Neural progenitor cell (in vitro differentiated cells): Measurements from ENCODE around the gene NUP93. TPM values are rescaled to one million over a fixed set of nuclear protein-coding genes. Genes with fewer than 3 reads are reported as not detected.

Source experiments
- DNase-seq: peaks from one replicate; pipeline ENCODE4 v3.0.0-alpha.2; 2016; ENCODE audit warnings: low spot score
- H2AFZ ChIP-seq: fragments of 200-600 bp; sonication (generic); replicated peaks from 2 replicates; pipeline ENCODE4 v1.6.1; 2016; ENCODE audit warnings: antibody characterized with exemption
- H3F3A ChIP-seq: fragments of 200-600 bp; sonication (generic); 2 replicates; pipeline ENCODE4 v1.6.1; 2016; ENCODE audit warnings: antibody characterized with exemption, low read depth
- H3K27ac ChIP-seq: fragments of 200-600 bp; sonication (generic); 2 replicates; pipeline ENCODE4 v1.5.1; 2016; ENCODE audit warnings: mild to moderate bottlenecking
- H3K27me3 ChIP-seq: fragments of 200-600 bp; sonication (generic); 2 replicates; pipeline ENCODE4 v1.6.1; 2016; ENCODE audit warnings: mild to moderate bottlenecking, moderate library complexity
- H3K36me3 ChIP-seq: fragments of 200-600 bp; sonication (generic); 2 replicates; pipeline ENCODE4 v1.5.1; 2016
- H3K4me1 ChIP-seq: fragments of 200-600 bp; sonication (generic); 2 replicates; pipeline ENCODE4 v1.6.1; 2016; ENCODE audit warnings: mixed run types
- H3K4me2 ChIP-seq: fragments of 200-600 bp; sonication (generic); 2 replicates; pipeline ENCODE4 v1.6.1; 2016
- H3K4me3 ChIP-seq: fragments of 200-600 bp; sonication (generic); 2 replicates; pipeline ENCODE4 v1.5.1; 2016
- H3K79me2 ChIP-seq: fragments of 200-600 bp; sonication (generic); 2 replicates; pipeline ENCODE4 v1.6.1; 2016; ENCODE audit warnings: low read depth
- H3K9ac ChIP-seq: fragments of 200-600 bp; sonication (generic); 2 replicates; pipeline ENCODE4 v1.6.1; 2016
- H3K9me3 ChIP-seq: fragments of 200-600 bp; sonication (generic); 2 replicates; pipeline ENCODE4 v1.5.1; 2016; ENCODE audit warnings: low read depth
- H4K20me1 ChIP-seq: fragments of 200-600 bp; sonication (generic); 2 replicates; pipeline ENCODE4 v1.6.1; 2016; ENCODE audit warnings: low read depth
- H3K27ac Mint-ChIP-seq: 3 replicates; pipeline ENCODE4 v1.8.0; 2021; ENCODE audit warnings: mixed read lengths
- H3K27me3 Mint-ChIP-seq: 2 replicates; pipeline ENCODE4 v1.8.0; 2022; ENCODE audit warnings: low read depth, mild to moderate bottlenecking, inconsistent platforms, moderate library complexity, mixed read lengths; ENCODE audit not compliant: insufficient read depth
- H3K36me3 Mint-ChIP-seq: 3 replicates; pipeline ENCODE4 v1.8.0; 2021; ENCODE audit warnings: mixed read lengths
- H3K4me1 Mint-ChIP-seq: 3 replicates; pipeline ENCODE4 v1.8.0; 2021; ENCODE audit warnings: mixed read lengths
- H3K4me3 Mint-ChIP-seq: 3 replicates; pipeline ENCODE4 v1.8.0; 2021; ENCODE audit warnings: mild to moderate bottlenecking, moderate library complexity, mixed read lengths
- H3K9me3 Mint-ChIP-seq: 3 replicates; pipeline ENCODE4 v1.8.0; 2020; ENCODE audit warnings: mixed read lengths
- EZH2 ChIP-seq: fragments of 200-600 bp; sonication (generic); IDR thresholded peaks from 2 replicates; pipeline ENCODE4 v1.6.1; 2017; ENCODE audit warnings: antibody characterized with exemption, mild to moderate bottlenecking, moderate library complexity
- EZH2phosphoT487 ChIP-seq: fragments of 200-600 bp; sonication (generic); IDR thresholded peaks from 2 replicates; pipeline ENCODE4 v1.6.1; 2017; ENCODE audit warnings: antibody characterized with exemption
- total RNA-seq: library from RNA; depleted of rRNA; stranded (reverse); fragments of >200 nt; gene quantifications from 2 replicates; pipeline ENCODE4 v1.2.3, GENCODE V29; 2015; ENCODE audit warnings: low replicate concordance
- TF ChIP-seq, protein P1 (sequence below): fragments of 200-600 bp; sonication (generic); IDR thresholded peaks from 2 replicates; pipeline ENCODE4 v1.5.1; 2017; ENCODE audit warnings: antibody characterized with exemption, mild to moderate bottlenecking

NUP93 gene
- total RNA-seq, 1 donor from 2014 or later: 116 TPM

DNA sequence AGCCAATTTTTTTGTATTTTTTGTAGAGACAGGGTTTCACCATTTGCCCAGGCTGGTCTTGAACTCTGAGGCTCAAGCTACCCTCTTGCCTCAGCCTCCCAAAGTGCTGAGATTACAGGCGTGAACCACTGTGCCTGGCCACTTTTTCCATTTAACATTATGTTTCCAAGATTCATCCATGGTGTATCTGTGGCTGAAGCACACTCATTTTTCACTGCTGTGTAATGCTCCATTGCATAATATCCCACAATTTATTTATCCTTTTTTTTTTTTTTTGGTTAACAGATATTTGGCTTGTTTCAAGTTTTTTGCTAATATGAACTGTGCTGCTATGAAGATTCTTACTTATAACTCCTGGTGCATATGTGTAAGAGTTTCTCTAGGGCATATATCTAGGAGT lies 1.9 kb upstream of the NUP93 start:
- no peaks in the 10 kb centered on the region for H3K9me3 Mint-ChIP-seq
- H3K4me3 Mint-ChIP-seq: no peak overlapping the region
- Histone ChIP-seq H3K27me3 (no peaks in the 10 kb centered on the region), H4K20me1 (peaks cover 26% of the 10 kb centered on the region), H3K4me2 (no peak overlapping the region), H3K27ac (no peak overlapping the region), H3K9me3 (no peaks in the 10 kb centered on the region), H2AFZ (no peak overlapping the region), H3K9ac (no peak overlapping the region), H3K79me2 (peaks cover 34% of the 10 kb centered on the region), H3K36me3 (no peaks in the 10 kb centered on the region), H3K4me1 (peaks cover 5% of the 10 kb centered on the region), H3K4me3 (no peak overlapping the region), H3F3A (peaks cover 6% of the 10 kb centered on the region)
- peaks cover 17% of the 10 kb centered on the region for H3K4me1 Mint-ChIP-seq
- H3K27ac Mint-ChIP-seq: no peak overlapping the region
- DNase-seq: no peak
- peaks cover 2% of the 10 kb centered on the region for H3K27me3 Mint-ChIP-seq
- TF ChIP-seq EZH2: no peak
- TF ChIP-seq, protein P1, sequence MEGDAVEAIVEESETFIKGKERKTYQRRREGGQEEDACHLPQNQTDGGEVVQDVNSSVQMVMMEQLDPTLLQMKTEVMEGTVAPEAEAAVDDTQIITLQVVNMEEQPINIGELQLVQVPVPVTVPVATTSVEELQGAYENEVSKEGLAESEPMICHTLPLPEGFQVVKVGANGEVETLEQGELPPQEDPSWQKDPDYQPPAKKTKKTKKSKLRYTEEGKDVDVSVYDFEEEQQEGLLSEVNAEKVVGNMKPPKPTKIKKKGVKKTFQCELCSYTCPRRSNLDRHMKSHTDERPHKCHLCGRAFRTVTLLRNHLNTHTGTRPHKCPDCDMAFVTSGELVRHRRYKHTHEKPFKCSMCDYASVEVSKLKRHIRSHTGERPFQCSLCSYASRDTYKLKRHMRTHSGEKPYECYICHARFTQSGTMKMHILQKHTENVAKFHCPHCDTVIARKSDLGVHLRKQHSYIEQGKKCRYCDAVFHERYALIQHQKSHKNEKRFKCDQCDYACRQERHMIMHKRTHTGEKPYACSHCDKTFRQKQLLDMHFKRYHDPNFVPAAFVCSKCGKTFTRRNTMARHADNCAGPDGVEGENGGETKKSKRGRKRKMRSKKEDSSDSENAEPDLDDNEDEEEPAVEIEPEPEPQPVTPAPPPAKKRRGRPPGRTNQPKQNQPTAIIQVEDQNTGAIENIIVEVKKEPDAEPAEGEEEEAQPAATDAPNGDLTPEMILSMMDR: no peak
- no peak for TF ChIP-seq EZH2phosphoT487
- no peaks in the 10 kb centered on the region for H3K36me3 Mint-ChIP-seq

DNA sequence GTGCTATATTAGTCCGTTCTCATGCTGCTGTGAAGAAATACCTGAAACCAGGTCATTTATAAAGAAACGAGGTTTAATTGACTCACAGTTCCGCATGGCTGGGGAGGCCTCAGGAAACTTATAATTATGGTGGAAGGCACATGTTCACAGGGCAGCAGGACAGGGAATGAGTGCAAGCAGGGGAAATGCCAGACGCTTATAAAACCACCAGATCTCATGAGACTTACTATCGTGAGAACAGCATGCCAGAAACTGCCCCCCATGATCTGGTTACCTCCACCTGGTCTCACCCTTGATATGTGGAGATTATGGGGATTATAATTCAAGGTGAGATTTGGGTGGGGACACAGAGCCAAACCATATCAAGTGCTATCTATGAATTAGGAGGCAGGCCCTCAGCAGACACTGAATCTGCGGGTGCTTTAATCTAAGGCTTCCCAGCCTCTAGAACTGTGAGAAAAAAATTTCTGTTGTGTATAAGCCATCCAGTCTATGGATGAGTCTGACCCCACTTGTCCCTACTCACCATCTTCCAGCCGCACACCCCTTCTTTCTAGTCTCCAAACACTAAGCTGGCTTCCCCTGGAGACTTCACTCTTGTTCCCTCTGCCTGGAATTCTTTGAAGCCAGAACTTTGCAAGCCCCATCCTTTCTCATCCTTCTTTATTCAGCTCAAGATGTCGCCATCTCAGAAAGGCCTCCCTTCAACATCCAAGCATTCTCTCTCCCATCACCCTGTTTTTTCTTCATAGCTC lies 772 bp upstream of the NUP93 start:
- peak overlapping the region; percentile 94 for H3K27ac Mint-ChIP-seq
- H3K9me3 Mint-ChIP-seq: no peaks in the 10 kb centered on the region
- no peaks in the 10 kb centered on the region for H3K36me3 Mint-ChIP-seq
- H3K36me3 ChIP-seq: no peaks in the 10 kb centered on the region
- H3K4me2 ChIP-seq: peak overlapping the region; percentile 99
- H3K9me3 ChIP-seq: no peaks in the 10 kb centered on the region
- H3F3A ChIP-seq: peaks cover 6% of the 10 kb centered on the region
- H2AFZ ChIP-seq: peak overlapping the region; percentile 96
- peak overlapping the region; percentile 83 for H3K4me3 ChIP-seq
- peaks cover 45% of the 10 kb centered on the region for H3K79me2 ChIP-seq
- H3K27ac ChIP-seq: no peak overlapping the region
- DNase-seq: peak; percentile 31
- peak overlapping the region; percentile 51 for H3K9ac ChIP-seq
- H3K4me3 Mint-ChIP-seq: peak overlapping the region; percentile 86
- peaks cover 31% of the 10 kb centered on the region for H4K20me1 ChIP-seq
- peaks cover 5% of the 10 kb centered on the region for H3K4me1 ChIP-seq
- H3K4me1 Mint-ChIP-seq: peaks cover 17% of the 10 kb centered on the region
- no peak for TF ChIP-seq EZH2phosphoT487
- H3K27me3 Mint-ChIP-seq: peaks cover 2% of the 10 kb centered on the region
- H3K27me3 ChIP-seq: no peaks in the 10 kb centered on the region

DNA sequence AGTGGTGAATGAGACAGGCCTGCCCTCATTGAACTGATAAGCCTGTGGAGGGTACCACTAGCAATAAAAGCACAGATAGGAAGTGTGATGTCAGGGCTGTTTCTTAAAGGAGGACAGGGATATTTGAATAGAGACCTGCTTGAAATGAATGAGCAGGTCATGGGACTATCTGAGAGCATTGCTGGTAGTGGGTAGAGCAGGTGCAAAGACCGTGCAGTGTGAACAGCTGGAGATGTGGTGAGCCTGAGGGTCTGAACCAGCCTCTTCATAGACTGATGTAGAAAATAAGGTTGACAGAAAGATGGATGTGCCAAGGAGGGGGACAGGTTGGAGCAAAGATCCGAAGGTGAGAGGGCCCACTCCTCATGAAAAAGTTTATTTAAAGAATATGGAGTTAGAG lies 2.4 kb downstream of the NUP93 start:
- no peak overlapping the region for H3K9ac ChIP-seq
- no peaks in the 10 kb centered on the region for H3K27me3 ChIP-seq
- Mint-ChIP-seq H3K4me3 (no peak overlapping the region), H3K36me3 (no peaks in the 10 kb centered on the region), H3K4me1 (peaks cover 17% of the 10 kb centered on the region), H3K9me3 (no peaks in the 10 kb centered on the region), H3K27ac (no peak overlapping the region), H3K27me3 (peaks cover 2% of the 10 kb centered on the region)
- no peak overlapping the region for H3K4me3 ChIP-seq
- peaks cover 6% of the 10 kb centered on the region for H3F3A ChIP-seq
- no peak for DNase-seq
- TF ChIP-seq, protein P1: no peak
- no peak for TF ChIP-seq EZH2phosphoT487
- no peak for TF ChIP-seq EZH2
- H3K9me3 ChIP-seq: no peaks in the 10 kb centered on the region
- H3K27ac ChIP-seq: no peak overlapping the region
- H3K4me1 ChIP-seq: peaks cover 5% of the 10 kb centered on the region
- no peaks in the 10 kb centered on the region for H3K36me3 ChIP-seq
- no peak overlapping the region for H2AFZ ChIP-seq
- H4K20me1 ChIP-seq: peaks cover 35% of the 10 kb centered on the region
- H3K79me2 ChIP-seq: peaks cover 77% of the 10 kb centered on the region
- H3K4me2 ChIP-seq: no peak overlapping the region

DNA sequence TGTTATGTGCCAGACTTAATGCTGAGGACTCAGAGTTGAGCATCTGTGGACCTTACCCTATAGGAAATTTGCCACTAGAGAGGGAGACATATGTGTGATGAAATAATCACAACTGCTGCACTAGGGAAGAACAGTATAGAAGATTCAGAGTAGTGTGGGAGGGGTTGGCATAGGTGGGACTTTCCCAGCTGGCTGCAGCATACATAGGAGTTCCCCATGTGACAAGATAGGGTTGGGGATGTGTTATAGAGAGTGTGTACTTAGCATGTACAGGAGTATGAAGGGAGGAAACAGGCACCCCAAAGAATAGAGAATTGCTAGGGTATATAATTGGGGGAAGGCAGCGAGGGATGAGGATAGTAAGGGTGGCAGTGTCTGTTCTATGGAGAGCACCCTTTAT lies 2.9 kb downstream of the NUP93 start:
- Histone ChIP-seq H3K27ac (no peak overlapping the region), H2AFZ (no peak overlapping the region), H4K20me1 (peaks cover 35% of the 10 kb centered on the region), H3F3A (peaks cover 6% of the 10 kb centered on the region), H3K79me2 (peaks cover 82% of the 10 kb centered on the region), H3K4me2 (no peak overlapping the region), H3K4me3 (no peak overlapping the region), H3K9ac (no peak overlapping the region), H3K4me1 (peaks cover 5% of the 10 kb centered on the region), H3K27me3 (no peaks in the 10 kb centered on the region), H3K36me3 (no peaks in the 10 kb centered on the region), H3K9me3 (no peaks in the 10 kb centered on the region)
- H3K36me3 Mint-ChIP-seq: peaks cover 3% of the 10 kb centered on the region
- no peak overlapping the region for H3K4me3 Mint-ChIP-seq
- TF ChIP-seq EZH2: no peak
- TF ChIP-seq, protein P1: no peak
- TF ChIP-seq EZH2phosphoT487: no peak
- no peaks in the 10 kb centered on the region for H3K9me3 Mint-ChIP-seq
- peaks cover 17% of the 10 kb centered on the region for H3K4me1 Mint-ChIP-seq
- no peak for DNase-seq
- peaks cover 2% of the 10 kb centered on the region for H3K27me3 Mint-ChIP-seq
- no peak overlapping the region for H3K27ac Mint-ChIP-seq
